ENCODE measurements around the gene LMF1. TPM values are rescaled to one million over a fixed set of nuclear protein-coding genes. Genes with fewer than 3 reads are reported as not detected.
A peak's percentile ranks its signal among the peaks of the same experiment; 100 is the strongest.

The LMF1 gene
- total RNA-seq, 6 donors from 2014 or later = 20.3 to 147 (median 28.2) TPM

- no peak for ATAC-seq (ENCODE audit: low FRiP score in 2 of 2)
- Histone ChIP-seq H3K4me3 (no peak overlapping the region), H3K9me3 (no peaks in the 10 kb centered on the region), H3K36me3 (peaks cover 0 to 24% (median 12%) of the 10 kb centered on the region in 4 donors), H3K27me3 (no peaks in the 10 kb centered on the region), H3K27ac (no peak overlapping the region), H3K4me1 (no peaks in the 10 kb centered on the region)
- 91 to 93% methylated on average over 28 to 33 of the region's 33 CpGs for WGBS, 2 donors
- DNase-seq = peak in 1 of 2 donors; percentile 60
- TF ChIP-seq, protein P1, sequence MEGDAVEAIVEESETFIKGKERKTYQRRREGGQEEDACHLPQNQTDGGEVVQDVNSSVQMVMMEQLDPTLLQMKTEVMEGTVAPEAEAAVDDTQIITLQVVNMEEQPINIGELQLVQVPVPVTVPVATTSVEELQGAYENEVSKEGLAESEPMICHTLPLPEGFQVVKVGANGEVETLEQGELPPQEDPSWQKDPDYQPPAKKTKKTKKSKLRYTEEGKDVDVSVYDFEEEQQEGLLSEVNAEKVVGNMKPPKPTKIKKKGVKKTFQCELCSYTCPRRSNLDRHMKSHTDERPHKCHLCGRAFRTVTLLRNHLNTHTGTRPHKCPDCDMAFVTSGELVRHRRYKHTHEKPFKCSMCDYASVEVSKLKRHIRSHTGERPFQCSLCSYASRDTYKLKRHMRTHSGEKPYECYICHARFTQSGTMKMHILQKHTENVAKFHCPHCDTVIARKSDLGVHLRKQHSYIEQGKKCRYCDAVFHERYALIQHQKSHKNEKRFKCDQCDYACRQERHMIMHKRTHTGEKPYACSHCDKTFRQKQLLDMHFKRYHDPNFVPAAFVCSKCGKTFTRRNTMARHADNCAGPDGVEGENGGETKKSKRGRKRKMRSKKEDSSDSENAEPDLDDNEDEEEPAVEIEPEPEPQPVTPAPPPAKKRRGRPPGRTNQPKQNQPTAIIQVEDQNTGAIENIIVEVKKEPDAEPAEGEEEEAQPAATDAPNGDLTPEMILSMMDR (IDR thresholded peaks at IDR 0.05) = no peak
- TF ChIP-seq EP300 (IDR thresholded peaks at IDR 0.05) (no peak), POLR2AphosphoS5 (IDR thresholded peaks at IDR 0.05) (no peak), POLR2A (IDR thresholded peaks at IDR 0.05) (no peak)
These were observed 74.3 kb downstream of the LMF1 start for GRCh38 chr16:896261-897199.

GRCh38 chr16:895371-895770 lies 75.4 kb downstream of the LMF1 start:
- Histone ChIP-seq H3K27me3 (no peaks in the 10 kb centered on the region), H3K27ac (no peak overlapping the region), H3K36me3 (peaks cover 0 to 31% (median 15%) of the 10 kb centered on the region in 4 donors), H3K4me1 (no peaks in the 10 kb centered on the region), H3K4me3 (no peak overlapping the region), H3K9me3 (no peaks in the 10 kb centered on the region)
- DNase-seq = peak in 1 of 2 donors; percentile 63
- no peak for ATAC-seq (ENCODE audit: low FRiP score in 2 of 2)
- WGBS, 2 donors = 84 to 87% methylated on average over 12 to 21 of the region's 24 CpGs
- TF ChIP-seq POLR2AphosphoS5 (IDR thresholded peaks at IDR 0.05) = no peak
- no peak for TF ChIP-seq EP300 (IDR thresholded peaks at IDR 0.05)
- TF ChIP-seq, protein P1 (IDR thresholded peaks at IDR 0.05) = no peak
- no peak for TF ChIP-seq POLR2A (IDR thresholded peaks at IDR 0.05)

- Histone ChIP-seq H3K9me3 (no peaks in the 10 kb centered on the region), H3K4me3 (no peak overlapping the region), H3K27me3 (no peaks in the 10 kb centered on the region), H3K27ac (no peak overlapping the region), H3K4me1 (no peaks in the 10 kb centered on the region), H3K36me3 (peaks cover 0 to 31% (median 15%) of the 10 kb centered on the region in 4 donors)
- no peak for TF ChIP-seq POLR2A (IDR thresholded peaks at IDR 0.05)
- TF ChIP-seq EP300 (IDR thresholded peaks at IDR 0.05) = no peak
- TF ChIP-seq POLR2AphosphoS5 (IDR thresholded peaks at IDR 0.05) = no peak
- TF ChIP-seq, protein P1 (IDR thresholded peaks at IDR 0.05) = no peak
- 96% methylated on average over 15 to 20 of the region's 24 CpGs for WGBS, 2 donors
- peak in 1 of 2 donors; percentile 79 for DNase-seq
- ATAC-seq (ENCODE audit: low FRiP score in 2 of 2) = no peak
These were observed 75.9 kb downstream of the LMF1 start for GRCh38 chr16:894841-895240.

DNA sequence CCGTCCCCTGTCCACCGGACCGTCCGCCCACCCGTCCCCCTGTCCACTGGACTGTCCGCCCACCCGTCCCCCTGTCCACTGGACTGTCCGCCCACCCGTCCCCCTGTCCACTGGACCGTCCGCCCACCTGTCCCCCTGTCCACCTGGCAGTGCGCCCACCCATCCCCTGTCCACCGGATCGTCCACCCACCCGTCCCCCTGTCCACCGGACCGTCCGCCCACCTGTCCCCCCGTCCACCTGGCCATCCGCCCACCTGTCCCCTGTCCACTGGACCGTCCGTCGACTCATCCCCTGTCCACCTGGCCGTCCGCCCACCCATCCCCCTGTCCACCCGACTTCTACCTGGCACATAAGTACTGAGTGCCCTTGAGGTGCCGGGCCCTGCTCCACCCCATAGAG lies 76.6 kb downstream of the LMF1 start:
- Histone ChIP-seq H3K36me3 (peaks cover 0 to 37% (median 13%) of the 10 kb centered on the region in 4 donors), H3K27me3 (no peaks in the 10 kb centered on the region), H3K9me3 (no peaks in the 10 kb centered on the region), H3K4me3 (no peak overlapping the region), H3K4me1 (no peaks in the 10 kb centered on the region), H3K27ac (no peak overlapping the region)
- ATAC-seq (ENCODE audit: low FRiP score in 2 of 2) (no peak), DNase-seq (peak in 1 of 2 donors; percentile 70)
- no peak for TF ChIP-seq POLR2AphosphoS5 (IDR thresholded peaks at IDR 0.05)
- TF ChIP-seq, protein P1 (IDR thresholded peaks at IDR 0.05) = no peak
- no peak for TF ChIP-seq EP300 (IDR thresholded peaks at IDR 0.05)
- no peak for TF ChIP-seq POLR2A (IDR thresholded peaks at IDR 0.05)
- 84 to 91% methylated on average over 11 to 26 of the region's 27 CpGs for WGBS, 2 donors

All from upper lobe of left lung (tissue), 6 donors.